GF-D8 (cell line): ENCODE results near the gene TIRAP.

Experiments used
- DNase-seq: peaks from one replicate; lab custom pipeline; 2025; lab: John Stamatoyannopoulos, UW

Gene TIRAP

GRCh38 chr11:126322996-126323395 lies 40.1 kb downstream of the TIRAP start:
- DNase-seq, result no peak

- DNase-seq, result no peak
These were observed 44.5 kb downstream of the TIRAP start for GRCh38 chr11:126327281-126328000.

- DNase-seq, result no peak
These were observed 45.1 kb downstream of the TIRAP start for GRCh38 chr11:126328001-126328390.

GRCh38 chr11:126328444-126328843 lies 45.6 kb downstream of the TIRAP start:
- DNase-seq, result no peak

- DNase-seq, result no peak
These were observed 46.2 kb downstream of the TIRAP start for GRCh38 chr11:126328938-126329643.

GRCh38 chr11:126329644-126330211 lies 46.8 kb downstream of the TIRAP start:
- no peak for DNase-seq

GRCh38 chr11:126331286-126331685 lies 48.4 kb downstream of the TIRAP start:
- DNase-seq, result no peak

- no peak for DNase-seq
These were observed 49.4 kb downstream of the TIRAP start for GRCh38 chr11:126332221-126332711.

- no peak for DNase-seq
These were observed 50.2 kb downstream of the TIRAP start for GRCh38 chr11:126333142-126333541.

GRCh38 chr11:126334659-126335462 lies 52.0 kb downstream of the TIRAP start:
- no peak for DNase-seq

- DNase-seq, result no peak
These were observed 52.5 kb downstream of the TIRAP start for GRCh38 chr11:126335463-126335760.

GRCh38 chr11:126336138-126336541 lies 53.2 kb downstream of the TIRAP start:
- peak; percentile 81 for DNase-seq

- DNase-seq, result peak; percentile 100
These were observed 53.8 kb downstream of the TIRAP start for GRCh38 chr11:126336671-126337101.

GRCh38 chr11:126337126-126337473 lies 54.2 kb downstream of the TIRAP start:
- DNase-seq, result no peak

- no peak for DNase-seq
These were observed 54.8 kb downstream of the TIRAP start for GRCh38 chr11:126337474-126338241.

- no peak for DNase-seq
These were observed 55.6 kb downstream of the TIRAP start for GRCh38 chr11:126338346-126339055.

GRCh38 chr11:126339073-126339862 lies 56.4 kb downstream of the TIRAP start:
- DNase-seq, result no peak

GRCh38 chr11:126339863-126340434 lies 57.1 kb downstream of the TIRAP start:
- no peak for DNase-seq

GRCh38 chr11:126340960-126341606 lies 58.2 kb downstream of the TIRAP start:
- DNase-seq, result no peak
